Activated CD8-positive, alpha-beta memory T cell treated with anti-CD3 and anti-CD28 coated beads, Interleukin-2, amount 50 U/mL, for 1 hour (primary cell): ENCODE results near the gene TASP1.

Experiments
- DNase-seq: peaks from one replicate; pipeline ENCODE4 v3.0.0-alpha.2; 2020; ENCODE audit errors: extremely low read depth

Gene TASP1

GRCh38 chr20:13348311-13349234 is 290.2 kb downstream of the TASP1 start:
- no peak for DNase-seq

- DNase-seq: no peak
Measured at GRCh38 chr20:13344671-13345070, 294.1 kb downstream of the TASP1 start.

GRCh38 chr20:13342469-13343242 is 296.1 kb downstream of the TASP1 start:
- DNase-seq: no peak

GRCh38 chr20:13341737-13342393 is 296.9 kb downstream of the TASP1 start:
- no peak for DNase-seq

- no peak for DNase-seq
Measured at GRCh38 chr20:13340088-13340487, 298.6 kb downstream of the TASP1 start.
